ENCODE results near the gene PFKP.
"Not testable (repeated sequence)": the region's sequence is repeated elsewhere in the genome, so short reads cannot be mapped to it uniquely, and the experiment has no call there.

The PFKP gene

DNA sequence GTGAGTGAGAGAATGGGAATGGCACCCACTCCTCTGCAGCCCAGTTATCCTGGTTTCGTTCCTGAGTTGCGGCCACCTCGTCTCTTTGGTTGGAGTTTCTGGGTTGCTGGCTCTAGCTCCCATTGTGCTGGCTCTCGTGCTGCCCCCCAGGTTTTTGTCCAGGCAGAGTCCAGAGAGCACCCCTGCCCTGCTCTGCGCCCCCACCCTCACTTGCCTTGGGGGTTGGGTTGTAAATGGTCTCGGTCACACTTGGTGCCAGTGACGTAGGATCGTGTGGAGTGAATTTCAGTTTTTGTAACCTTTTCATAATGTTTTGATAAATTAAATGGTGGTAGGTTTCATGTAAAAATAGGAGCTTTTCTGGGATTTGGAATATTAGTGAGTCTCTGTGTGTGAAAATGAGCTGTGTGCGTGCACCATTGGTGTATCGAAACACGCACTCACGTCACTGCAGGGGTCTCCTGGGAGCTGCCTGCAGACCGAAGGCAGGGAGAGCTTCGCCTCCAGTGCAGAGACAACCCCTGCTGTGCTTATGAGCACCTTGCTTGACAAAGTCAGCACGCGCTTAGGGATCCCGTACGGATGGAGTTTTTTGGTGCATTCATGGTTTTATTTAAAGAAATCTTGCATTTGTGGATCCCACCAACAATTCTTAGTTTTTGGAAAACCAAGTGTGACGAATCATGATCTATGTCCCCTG is 32.9 kb downstream of the PFKP start:
- no peak for DNase-seq

DNA sequence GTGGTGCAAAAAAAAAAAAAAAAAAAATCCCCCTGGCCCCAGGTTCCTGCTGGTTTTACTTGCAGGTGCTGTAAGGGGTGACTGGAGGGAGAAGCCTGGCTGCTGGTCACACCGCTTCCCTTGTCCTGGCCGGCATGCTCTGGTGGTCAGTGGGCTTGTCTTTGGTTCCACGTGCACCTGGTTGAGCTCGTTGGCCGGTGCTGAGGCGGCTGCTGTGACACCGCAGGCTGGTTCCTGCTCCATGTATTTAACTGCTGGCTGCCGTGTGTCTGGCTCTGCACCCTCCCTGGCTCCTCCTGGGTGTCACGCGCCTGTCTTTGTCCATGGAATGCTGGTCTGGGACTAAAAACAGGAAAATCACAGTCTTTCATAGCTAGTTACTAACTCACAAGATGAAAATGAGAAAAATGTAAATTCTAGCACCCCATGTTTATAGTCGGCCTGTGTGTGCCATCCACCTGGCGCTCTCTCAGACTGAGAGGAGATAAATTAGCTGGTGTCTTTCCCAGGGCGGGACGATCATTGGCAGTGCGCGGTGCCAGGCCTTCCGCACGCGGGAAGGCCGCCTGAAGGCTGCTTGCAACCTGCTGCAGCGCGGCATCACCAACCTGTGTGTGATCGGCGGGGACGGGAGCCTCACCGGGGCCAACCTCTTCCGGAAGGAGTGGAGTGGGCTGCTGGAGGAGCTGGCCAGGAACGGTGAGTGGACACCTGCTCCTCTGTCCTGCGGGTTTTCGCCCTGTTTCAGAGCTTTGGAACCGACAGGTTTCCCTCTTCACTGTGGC is 33.7 kb downstream of the PFKP start:
- DNase-seq, result no peak

DNA sequence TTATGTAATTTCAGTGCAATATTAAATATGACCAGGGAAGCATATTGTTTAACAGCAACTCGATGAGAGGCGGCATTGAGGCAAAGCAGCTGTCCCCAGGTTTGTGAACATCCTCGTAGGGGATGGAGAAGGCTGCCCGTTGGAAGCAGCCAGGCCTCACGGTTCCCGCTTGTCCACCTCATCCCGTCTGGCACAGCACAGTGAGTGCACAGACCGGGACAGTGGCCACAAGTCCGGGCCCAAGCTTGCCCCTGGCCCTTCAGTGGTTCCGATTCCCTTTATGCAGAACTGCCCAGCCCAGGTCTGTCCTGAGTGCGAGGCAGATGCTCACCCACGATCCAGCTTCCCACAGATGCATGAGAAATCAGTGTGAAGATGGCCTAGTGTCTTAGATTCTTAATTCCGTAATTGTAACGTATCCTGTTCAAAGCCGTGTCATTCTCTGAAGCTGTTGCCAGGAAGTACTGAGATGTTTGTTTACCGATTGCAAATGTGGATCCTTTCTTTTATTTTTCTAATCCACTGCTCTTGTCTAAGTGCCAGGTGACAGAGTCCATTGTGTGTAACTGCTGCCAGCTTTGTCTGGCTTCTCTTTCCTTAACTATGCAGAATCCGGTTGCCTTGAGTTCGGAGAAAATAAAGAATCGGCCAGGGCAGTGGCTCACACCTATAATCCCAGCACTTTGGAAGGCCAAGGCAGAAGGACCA is 35.5 kb downstream of the PFKP start:
- no peak for DNase-seq

DNA sequence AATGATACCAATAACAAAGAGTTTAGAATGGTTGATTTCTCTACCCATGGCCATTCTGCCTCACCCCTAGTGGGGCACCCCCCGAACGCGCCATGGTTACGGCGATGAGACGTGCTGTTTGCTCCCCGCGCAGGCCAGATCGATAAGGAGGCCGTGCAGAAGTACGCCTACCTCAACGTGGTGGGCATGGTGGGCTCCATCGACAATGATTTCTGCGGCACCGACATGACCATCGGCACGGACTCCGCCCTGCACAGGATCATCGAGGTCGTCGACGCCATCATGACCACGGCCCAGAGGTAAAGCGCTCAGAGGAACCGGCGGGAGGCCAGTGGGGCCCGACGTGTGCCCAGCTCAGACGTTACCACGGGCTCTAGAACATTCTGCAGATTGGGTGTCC is 36.3 kb downstream of the PFKP start:
- no peak for DNase-seq

DNA sequence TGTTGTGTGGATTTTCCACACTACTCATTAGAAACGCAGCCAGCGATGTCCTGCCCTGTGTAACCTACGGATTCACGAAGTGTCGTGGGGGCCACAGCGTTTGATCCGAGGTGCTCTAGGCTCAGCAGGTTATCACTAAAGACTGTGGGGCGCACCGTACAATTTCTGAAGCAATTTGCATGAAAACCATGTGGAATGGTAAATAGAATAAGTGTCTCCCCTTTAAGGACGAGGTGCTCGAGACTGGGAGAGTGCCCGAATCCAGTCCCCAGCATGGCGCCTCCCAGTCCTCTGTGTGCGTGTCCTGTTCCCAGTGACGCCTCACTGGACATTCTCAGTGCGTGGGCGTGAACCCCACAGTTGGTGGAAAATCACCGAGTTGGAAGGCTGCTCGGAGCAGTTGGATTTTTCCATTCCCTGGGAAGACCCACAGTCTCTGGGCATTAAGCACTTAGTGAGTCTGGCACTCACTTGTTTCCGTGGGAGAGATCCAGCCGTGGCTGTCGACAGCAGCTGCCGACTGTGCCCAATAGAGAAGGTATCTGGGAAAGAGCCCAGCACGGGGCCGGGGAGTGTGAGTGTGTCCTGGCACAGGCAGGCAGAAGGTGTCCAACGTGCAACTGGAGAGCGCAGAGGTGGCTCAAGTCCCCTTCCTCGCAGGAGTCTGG is 37.0 kb downstream of the PFKP start:
- no peak for DNase-seq

DNA sequence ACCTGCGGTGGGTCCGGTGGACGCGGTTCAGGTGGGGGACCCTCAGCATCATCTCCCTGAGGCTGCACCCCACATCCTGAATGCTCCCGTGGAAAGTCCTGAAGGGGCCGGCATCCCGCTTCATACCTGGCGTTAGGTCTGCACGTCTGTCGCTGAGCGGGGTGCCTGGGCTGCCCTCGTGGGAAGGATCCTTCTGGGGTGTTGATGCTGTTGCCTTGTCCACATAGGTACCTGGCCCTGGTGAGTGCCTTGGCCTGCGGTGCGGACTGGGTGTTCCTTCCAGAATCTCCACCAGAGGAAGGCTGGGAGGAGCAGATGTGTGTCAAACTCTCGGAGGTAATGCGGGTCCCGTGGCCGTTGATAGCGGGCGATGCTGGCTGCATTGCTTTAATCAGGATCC is 37.8 kb downstream of the PFKP start:
- DNase-seq, result no peak

DNA sequence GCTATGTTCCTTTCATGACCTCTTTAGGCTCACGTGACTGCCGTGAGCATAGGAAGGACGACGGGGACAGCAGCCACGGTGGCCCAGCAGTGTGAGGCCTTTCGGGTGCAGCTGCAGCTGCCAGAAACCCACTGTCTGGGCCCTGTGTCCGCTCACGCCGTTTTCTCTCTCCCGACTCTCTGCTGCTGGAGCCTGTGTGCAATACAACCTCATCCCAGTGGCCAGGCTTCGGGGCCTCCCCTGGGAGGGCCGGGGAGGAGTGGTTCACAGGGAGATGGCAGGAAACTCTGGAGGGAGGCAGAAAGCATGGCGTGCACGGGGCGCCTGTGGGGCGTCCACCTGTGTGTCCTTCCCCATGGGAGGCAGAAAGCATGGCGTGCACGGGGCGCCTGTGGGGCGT is 38.6 kb downstream of the PFKP start:
- DNase-seq, result no peak

DNA sequence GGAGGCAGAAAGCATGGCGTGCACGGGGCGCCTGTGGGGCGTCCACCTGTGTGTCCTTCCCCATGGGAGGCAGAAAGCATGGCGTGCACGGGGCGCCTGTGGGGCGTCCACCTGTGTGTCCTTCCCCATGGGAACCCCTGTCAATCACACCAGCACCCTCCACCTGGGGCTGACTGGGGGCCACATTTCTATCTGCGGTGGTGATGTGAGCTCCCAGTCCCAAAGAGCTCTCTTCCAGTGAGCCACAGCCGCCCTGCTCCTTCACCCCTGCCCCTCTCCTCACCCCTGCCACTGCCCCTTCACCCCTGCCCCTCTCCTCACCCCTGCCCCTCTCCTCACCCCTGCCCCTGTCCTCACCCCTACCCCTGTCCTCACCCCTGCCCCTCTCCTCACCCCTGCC is 39.0 kb downstream of the PFKP start:
- DNase-seq, result not testable (repeated sequence)

DNA sequence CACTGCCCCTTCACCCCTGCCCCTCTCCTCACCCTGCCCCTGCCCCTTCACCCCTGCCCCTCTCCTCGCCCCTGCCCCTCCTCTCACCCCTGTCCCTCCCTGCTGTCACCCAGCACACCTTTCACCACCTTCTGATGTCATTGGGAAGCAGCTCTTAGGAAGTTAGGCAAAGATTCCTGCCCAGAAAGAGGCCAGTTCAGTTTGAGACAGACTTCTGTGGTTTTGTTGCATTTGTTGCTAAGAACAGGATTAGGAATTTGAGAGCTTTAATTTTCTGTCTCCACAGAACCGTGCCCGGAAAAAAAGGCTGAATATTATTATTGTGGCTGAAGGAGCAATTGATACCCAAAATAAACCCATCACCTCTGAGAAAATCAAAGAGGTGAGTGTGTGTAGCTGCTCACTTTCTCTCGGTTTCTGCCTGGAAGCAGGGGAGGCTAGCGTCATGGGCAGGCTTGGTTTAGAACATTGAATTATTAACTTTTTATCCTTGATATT is 39.6 kb downstream of the PFKP start:
- no peak for DNase-seq

DNA sequence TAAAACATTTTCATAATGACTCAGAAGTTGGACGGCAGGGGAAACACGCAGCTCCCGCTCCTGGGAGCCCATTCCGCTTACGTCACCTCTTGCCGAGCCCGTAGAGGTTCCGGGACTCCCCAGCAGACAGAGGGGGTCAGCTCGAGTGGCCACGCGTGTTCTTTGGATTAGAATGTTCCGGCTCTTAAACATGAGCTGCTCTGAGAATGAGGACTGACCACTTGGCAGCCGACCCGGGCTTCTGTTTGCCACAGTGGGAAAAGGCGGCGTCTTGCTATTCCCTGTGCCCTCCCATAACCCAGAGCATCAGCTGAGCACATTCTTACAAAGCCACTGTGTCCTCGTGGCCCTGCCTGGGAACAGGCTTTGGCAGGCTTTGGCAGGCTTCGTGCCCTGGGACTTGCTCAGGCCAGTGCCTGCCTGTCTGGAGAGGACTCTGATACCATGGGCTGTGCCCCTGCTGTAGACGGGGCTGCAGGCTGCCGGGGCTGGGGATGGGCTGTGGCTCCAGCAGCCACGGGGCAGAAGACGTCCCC is 40.1 kb downstream of the PFKP start:
- no peak for DNase-seq

DNA sequence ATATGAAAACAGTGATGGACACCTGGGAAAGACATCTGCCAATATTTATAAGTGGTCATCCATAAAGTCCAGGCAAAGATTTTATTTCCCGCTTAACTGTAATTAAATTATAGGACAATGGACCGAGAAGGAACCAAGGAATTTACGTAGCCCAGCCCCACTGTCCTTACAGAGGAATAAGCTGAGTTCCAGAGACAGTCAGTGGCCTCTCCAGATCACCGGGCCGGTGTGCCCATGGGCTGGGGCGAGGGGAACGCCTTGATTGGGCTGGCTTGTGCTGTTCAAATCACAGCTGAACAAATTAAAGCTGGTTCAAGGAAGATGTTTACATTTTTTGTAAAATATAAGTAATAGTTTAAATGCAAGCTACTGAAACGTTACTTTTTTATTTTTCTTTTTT is 40.7 kb downstream of the PFKP start:
- DNase-seq, result no peak

DNA sequence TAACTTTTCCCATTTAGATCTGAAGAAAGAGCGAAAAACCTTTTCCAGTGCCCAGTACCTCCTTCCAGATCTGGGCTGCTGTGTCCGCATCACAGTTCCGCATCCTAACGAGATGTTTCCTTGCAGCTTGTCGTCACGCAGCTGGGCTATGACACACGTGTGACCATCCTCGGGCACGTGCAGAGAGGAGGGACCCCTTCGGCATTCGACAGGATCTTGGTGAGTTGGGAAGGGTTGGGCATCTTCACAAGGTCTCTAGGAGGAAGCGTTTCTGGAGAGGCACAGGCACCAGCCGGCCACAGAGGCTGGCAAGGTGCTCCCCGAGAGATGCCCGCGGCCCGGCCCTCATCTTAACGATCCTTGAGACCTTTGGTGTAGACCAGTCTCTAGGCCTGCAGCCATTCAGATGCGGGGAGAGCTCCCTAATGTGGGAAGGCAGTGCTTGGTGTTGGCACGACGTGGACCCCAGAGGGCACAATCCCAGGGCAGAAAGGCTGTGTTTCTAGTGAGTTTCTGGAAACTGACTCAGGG is 41.3 kb downstream of the PFKP start:
- no peak for DNase-seq

DNA sequence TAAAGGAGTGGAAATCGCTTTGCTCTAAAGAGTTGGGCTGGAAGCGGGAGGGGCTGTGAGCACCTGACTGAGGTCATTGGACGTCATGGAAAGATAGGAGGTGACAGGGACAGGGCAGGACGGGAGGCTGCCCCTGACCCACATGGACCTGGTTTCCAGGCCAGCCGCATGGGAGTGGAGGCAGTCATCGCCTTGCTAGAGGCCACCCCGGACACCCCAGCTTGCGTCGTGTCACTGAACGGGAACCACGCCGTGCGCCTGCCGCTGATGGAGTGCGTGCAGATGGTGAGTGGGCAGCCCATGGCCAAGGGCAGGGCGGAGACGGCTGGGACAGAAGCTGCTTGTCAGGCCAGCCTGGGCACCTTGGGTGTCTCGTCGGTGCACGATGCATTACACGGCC is 41.8 kb downstream of the PFKP start:
- DNase-seq, result no peak

DNA sequence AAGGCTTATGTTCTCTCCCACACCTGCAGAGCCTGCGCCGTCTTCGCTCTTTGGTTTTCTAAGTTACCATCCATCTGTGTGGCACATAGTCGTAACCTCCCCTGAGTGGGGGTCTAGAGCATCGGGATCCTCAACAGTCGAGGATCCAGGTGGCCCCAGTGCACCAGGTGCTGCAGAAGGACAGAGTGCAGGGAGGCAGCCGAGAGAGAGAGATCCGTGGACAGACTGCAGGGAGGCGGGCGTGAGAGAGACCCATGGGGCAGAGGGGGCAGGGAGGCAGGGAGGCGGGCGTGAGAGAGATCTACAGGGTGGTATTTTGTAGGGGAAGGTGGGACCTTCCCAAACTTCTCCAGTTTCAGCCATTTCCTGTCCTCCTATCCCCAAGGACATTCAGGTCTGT is 42.3 kb downstream of the PFKP start:
- DNase-seq, result no peak

DNA sequence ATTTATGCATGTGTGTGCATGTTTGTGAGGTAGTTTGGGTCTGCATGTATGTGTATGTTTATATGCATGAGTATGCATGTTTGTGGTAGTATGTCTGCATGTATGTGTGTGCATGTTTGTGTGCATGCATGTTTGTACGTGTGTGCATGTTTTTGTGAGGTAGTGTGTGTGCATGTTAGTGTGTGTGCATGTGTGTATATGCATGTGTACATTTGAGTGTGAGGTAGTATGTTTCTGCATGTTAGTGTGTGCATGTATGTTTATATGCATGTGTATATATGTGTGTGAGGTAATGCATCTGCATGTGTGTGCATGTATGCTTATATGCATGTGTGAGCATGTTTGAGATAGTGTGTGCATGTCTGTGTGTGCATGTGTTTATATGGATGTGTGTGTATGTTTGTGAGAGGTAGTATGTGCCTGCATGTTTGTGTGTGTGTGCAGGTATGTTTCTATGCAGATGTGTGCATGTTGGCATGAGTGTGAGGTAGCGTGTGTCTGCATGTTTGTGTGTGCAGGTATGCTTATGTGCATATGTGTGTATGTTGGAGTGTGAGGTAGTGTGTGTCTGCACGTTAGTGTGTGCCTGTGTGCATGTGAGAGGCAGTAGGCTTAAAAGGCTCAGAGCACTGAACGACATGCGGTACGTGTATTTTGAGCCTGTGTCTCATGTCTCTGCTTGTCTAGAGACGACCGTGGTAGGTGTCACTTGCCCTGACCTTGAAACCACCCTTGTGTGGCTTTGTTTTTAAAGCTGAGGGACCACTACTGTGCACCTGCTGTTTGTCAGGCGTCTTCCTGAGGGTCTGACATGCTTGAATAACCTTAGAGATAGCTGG is 43.7 kb downstream of the PFKP start:
- no peak for DNase-seq

DNA sequence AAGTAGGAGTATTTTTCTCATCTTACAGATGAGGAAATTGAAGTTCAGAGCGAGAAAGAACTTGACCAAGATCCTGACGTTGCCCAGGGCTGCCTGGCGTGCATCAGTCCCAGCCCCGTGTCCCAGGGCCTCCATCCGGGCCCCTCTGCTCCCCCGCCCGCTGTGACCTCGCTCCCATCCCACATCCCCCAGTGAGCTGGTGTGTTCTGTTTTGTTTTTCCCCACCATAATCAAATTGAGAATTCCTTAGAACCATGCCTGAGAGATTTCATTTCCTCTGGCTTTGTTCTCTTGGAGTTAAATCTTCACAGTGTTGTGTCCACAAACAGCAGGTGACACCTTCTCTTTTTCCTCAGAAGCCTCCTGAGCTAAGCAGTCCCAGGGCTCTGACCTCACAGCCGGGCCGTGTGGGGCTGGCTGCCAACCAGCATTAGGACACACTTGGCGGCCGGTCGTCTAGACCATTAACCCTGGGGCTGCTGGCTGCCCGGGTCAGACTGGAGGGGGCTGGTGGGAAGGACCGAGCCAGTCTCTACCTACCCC is 44.3 kb downstream of the PFKP start:
- DNase-seq, result no peak

DNA sequence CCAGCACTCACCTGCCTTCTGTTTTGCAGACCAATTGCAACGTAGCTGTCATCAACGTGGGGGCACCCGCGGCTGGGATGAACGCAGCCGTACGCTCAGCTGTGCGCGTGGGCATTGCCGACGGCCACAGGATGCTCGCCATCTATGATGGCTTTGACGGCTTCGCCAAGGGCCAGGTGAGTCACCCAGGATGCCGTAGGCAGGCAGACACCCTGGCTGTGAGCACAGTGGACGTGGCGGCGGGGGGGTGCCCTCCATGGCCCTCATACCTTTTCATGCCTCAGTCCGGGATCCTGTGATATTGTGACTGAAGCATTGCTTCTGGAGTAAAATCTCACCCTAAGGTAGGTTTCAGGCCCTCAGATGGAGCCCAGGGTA is 46.0 kb downstream of the PFKP start:
- DNase-seq, result no peak

DNA sequence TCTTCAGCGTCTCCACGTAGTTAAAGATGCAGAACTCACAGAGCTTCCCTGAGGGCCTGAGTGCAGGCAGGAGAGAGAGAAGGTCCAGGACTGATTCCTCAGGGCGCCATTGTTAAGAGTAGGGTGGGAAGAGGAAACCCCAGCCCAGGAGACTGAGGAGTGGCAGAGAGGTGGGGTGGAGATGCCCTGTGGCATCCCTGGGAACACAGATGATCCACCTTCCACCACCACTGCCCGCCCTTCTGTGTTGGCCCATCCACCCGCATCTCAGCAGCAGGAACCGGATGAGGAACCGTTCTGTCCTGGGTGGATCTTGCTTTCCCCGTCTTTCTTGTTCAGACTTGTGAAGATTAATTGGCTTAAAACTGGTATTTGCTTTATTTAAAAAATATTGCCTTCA is 48.3 kb downstream of the PFKP start:
- no peak for DNase-seq

DNA sequence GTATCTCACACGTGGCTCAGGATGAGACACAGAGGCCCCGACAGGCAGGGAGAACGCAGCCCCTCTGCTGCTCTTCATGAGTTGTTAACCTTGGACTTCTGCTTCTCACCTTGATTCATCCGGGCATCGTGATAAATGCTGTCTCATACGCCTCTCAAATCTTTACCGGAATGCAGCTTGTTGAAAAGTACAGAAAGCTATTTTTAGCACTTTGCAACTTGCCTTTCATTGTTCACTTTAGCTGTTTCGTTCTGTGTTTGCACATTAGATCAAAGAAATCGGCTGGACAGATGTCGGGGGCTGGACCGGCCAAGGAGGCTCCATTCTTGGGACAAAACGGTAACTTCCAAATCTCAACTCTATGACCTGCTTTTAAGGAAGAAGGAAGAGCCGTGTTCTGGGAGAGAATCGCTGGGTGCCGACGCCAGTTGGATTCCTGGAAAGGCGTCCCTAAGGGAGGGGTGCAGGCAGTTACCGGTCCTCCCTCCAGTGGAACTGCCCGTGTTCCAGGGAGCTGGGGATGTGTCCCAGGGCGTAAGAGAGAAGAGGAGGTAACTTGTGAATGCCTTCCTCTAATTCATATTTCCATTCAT is 49.3 kb downstream of the PFKP start:
- no peak for DNase-seq

DNA sequence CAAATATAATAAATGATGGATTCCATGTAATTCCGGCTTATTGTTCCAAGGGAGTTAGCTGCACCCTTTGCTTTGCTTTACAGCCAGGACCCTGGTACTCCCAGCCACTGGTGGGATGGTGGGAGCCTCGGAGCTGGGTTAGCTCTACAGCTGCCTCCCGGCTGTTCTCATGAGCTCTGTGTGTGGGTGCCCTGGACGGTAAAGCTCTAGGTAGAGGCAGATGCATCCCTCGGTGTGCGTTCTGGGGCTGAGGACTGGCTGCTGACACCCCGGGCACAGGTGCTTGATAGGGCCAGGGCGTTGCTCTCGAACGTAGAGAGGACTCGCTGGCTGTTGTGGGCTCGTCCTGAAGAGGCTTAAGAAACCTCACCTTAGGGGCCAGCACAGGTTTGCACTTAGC is 50.1 kb downstream of the PFKP start:
- no peak for DNase-seq

DNA sequence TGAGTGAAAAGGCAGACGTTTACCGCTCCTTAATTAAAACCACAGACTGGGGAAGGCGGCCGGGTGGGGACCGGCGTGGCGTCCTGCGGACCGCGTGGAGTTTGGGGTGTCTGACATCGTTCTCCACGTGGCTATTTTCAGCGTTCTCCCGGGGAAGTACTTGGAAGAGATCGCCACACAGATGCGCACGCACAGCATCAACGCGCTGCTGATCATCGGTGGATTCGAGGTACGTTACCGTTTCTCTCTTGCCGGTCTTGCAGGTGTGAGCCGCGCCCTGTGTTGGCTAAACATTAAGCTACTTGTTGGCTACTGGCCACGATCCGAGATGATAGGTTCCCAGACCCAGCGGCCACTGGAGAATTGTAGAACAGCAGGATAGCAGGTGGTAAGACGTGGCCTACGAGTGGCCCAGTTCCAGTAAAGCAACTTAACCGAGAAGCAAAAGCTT is 51.3 kb downstream of the PFKP start:
- no peak for DNase-seq

Measured in stimulated activated CD4-positive, alpha-beta T cell treated with anti-CD3 and anti-CD28 coated beads, Interleukin-2, amount 100 ng/mL, for 24 hours (primary cell).